GM18517 (cell line): Measurements from ENCODE around the gene DMXL1.
"Not testable (repeated sequence)": the region's sequence is repeated elsewhere in the genome, so short reads cannot be mapped to it uniquely, and the experiment has no call there.

ENCODE experiments used
- ATAC-seq: cut with Tn5 transposase; IDR thresholded peaks from one replicate; pipeline ENCODE4 v1.9.1; 2021; ENCODE audit warnings: mild to moderate bottlenecking, moderate library complexity; ENCODE audit not compliant: unreplicated experiment

Gene DMXL1

DNA sequence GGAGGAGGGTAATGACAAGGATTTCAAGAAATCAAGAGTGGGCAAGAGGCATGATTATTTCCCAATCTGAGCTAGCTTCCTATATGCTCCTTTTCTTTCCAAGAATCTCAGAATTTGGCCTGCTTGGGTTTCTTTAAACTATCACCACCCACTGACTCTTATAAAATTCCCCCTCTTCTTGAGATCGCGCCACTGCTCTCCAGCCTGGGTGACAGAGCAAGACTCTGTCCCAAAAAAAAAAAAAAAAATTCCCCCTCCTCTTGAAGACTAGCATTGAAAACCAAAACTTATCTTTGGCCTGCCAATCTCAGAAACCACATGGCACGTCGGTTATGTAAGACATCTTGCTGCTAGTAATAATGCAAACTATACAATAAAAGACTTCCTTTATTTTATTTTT is 3.4 kb upstream of the DMXL1 start:
- ATAC-seq = no peak

DNA sequence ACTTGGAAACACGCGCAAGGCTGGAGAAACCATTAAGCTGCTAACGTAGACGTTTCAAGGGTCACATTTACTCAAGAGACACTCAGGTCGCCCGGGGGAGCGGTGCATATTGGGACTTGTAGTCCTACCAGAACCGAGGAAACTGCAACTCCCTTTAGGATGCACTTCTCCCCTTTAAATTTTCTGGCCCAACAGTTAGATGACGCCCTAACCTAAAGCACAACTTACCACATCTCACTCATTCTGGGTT is 384 bp upstream of the DMXL1 start:
- ATAC-seq = peak; percentile 58

DNA sequence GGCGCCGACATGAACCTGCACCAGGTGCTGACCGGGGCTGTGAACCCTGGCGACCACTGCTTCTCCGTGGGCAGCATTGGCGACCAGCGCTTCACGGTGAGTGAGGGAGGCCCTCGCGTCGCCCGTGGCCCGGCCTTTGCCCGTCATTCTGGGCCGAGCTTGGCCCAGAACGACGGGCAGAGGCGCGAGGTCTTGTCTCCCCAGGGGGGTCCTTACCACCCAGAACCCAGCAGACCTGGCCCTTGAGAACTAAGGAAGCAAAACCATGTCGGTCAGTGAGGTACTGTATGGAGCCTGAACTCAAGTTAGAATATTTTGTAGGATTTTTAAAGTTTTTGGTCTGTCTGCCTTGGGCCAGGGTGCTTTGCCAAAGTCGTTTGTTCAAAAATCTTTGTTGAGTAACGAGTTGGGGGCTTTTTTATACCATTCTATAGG is 691 bp downstream of the DMXL1 start:
- peak; percentile 8 for ATAC-seq

DNA sequence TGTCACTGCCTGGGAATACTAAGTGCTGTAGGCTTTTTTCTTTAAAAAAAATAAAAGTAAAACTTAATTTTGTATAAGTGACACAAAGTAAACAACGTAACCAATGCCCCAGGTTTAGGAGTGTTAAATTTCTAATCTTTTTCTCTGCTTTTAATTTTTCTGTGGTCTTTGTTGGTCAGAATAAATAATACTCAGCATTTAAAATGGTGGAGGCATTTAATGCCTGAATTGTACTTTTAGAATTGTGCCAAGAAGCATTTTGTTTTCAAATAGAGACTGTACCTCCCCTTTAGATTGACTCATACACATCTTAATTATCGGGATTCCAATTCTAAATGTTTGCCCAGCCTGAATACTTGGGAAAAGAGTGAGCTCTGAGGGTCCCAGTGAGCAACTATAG is 1.6 kb downstream of the DMXL1 start:
- ATAC-seq = no peak

DNA sequence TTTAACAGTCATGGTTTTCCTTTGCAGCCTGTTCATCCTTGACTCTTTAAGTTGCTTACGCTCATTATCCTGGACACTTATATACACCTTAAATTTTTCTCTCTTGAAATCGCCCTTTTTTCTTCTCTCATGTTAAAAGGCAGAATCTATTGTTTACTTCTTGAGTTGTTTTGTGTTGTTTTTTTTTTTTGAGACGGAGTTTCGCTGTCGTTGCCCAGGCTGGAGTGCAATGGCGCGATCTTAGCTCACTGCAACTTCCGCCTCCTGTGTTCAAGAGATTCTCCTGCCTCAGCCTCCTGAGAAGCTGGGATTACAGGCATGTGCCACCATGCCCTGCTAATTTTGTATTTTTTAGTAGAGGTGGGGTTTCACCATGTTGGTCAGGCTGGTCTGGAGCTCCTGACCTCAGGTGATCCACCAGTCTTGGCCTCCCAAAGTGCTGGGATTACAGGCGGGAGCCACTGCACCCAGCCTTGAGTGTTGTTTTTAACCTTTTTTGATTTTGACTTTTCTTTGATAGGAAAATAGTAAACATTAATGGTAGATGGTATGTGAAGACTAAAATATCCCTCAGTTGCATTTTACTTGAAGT is 3.0 kb downstream of the DMXL1 start:
- ATAC-seq = not testable (repeated sequence)

DNA sequence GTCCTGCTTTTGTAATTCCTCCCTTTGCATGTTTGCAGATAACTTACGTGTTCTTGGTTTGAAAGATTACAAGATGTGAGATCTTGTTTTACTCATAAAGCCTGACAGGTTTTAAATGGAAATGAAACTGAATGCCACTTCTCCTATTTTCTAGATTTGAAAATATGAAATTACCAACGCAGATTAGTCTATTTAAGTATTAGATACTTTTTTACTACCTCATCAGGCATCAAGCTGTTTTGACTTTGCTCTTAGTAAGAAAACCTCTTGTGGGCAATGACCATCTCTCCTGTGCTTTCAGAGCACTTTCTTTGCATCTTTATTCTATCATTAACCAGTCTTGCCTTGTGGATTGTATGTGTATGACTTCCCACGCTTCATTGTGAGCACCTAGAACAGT is 3.5 kb downstream of the DMXL1 start:
- ATAC-seq = peak; percentile 31

DNA sequence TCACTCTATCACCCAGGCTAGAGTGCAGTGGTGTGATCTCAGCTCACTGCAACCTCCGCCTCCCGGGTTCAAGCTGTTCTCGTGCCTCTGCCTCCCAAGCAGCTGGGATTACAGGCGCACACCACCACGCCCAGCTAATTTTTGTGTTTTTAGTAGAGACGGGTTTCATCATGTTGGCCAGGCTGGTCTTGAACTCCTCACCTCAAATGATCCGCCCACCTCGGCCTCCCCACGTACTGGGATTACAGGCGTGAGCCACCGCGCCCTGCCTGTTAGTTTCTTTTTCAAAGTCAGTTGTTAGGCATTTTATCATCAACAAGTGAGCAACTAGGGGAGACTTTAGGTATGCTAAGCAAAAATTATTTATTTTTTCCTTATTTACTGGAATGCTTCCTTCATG is 4.4 kb downstream of the DMXL1 start:
- ATAC-seq = not testable (repeated sequence)

DNA sequence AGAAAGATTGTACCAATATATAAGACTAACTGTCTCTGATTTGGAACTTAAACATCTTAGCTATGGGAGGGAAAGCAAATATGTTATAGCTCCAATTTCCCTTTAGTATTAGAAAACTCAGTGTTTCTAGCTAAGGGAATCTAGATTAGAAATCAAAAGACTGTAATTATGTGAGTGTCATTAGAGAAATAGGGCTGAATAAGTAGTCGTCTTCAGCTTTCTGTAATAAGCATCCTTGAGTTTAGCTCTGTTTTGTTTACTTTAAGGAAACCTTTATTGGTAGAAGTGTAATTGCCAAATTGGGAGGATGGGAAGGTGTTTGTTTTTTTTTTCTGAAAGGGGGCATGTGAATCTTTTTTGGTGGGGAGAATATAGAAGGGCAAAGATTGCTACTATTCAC is 5.2 kb downstream of the DMXL1 start:
- no peak for ATAC-seq

DNA sequence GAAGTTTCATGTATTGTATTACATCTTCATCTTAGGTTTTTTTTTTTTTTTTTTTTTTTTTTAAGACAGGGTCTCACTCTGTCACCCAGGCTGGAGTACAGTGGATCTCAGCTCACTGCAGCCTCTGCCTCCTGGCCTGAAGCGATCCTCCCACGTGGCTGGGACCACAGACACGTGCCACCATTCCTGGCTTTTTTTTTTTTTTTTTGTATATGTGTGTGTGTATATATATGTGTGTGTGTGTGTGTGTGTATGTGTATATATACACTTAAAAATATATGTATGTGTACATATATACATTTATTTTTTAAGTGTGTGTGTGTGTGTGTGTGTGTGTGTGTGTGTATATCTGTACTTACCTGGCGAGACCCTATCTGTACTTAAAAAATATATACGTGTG is 6.6 kb downstream of the DMXL1 start:
- no peak for ATAC-seq

DNA sequence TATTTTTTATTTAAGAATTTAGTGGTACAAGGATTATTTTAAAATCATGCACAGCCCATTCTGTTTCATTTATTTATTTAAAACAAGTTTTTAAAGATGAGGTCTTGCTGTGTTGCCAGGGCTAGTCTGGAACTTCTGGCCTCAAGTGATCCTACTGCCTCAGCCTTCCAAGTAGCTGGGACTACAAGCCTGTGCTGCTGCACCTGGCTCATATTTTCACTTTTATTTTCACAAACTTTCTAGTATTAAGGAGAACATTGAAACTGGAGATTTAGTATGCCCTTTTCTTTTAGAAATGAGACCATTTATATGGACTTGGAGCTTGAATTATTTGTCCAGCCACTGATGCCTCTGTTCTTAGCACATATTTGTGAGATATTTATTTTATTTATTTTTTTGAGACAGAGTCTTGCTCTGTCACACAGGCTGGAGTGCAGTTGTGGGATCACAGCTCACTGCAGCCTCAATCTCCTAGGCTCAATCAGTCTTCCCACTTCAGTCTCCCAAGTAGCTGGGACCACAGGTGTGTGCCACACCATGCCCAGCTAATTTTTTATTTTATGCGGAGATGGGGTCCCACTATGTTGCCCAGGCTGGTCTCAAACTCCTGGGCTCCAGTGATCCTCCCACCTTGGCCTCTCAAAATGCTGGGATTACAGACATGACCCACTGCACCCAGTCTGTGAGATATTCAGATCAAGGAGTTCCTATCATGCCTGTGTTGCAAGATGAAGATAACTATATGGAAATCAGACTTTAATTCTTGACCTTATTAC is 7.4 kb downstream of the DMXL1 start:
- peak; percentile 34 for ATAC-seq

DNA sequence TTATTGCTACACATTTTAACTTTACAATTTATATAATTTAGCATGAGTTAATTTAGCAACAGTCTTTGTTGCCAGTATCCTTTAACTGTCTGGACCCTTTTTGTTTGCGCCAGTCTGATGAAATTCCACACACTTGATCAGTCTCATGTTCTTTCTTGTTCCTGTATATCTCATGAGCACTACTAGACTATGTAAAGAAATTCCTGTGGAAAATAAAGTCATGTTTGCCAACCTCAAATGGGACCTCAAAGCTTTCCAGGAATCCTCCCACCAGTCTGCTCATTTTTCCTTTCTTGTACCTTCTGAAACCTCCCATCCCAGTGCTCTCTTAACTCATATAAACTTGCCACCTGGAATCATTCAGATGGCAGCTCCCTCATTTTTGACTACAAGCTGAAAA is 8.0 kb downstream of the DMXL1 start:
- no peak for ATAC-seq

DNA sequence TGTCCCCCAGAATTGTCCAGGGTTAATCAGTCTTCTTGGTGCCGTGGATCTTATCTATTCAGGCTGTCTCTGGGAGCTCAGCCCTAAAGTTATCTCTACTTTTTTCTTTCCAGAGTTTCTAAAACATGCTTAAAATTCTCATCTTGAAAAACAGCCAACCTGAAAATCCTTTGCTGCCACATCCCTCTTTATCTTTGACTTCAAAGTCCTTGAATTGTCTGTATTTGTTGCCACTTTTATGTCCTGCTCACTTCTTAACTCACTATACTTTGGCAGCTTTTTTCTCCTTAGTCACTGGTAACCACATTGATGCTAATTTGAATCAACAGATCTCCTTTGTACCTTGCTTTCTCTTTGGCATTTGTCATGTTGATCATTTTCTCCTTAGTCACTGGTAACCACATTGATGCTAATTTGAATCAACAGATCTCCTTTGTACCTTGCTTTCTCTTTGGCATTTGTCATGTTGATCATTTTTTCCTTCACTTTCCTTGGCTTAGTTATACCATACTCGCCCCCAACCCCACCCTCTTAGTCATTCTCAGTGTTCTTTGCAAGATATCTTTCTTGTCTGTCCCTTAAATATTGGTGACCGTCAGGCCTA is 8.5 kb downstream of the DMXL1 start:
- peak; percentile 40 for ATAC-seq

DNA sequence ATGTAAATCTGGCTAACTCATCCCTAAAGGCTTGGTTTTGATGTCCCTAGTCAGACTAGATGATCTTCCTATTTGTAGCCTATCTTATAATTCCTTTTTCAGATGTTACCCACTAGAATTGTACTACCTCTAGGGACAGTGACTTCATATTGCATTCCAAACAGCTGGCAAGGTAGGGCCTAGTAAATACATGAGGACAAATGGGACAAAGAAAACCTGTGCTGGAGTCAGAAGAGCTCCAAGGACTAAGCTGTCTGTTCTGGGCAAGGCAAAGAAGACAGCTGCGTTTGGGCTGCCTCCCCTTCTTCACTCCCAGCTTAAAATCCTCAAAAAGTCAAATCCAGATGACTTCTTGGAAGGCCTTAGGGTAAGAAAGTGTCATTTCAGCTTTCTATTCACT is 10.0 kb downstream of the DMXL1 start:
- no peak for ATAC-seq

DNA sequence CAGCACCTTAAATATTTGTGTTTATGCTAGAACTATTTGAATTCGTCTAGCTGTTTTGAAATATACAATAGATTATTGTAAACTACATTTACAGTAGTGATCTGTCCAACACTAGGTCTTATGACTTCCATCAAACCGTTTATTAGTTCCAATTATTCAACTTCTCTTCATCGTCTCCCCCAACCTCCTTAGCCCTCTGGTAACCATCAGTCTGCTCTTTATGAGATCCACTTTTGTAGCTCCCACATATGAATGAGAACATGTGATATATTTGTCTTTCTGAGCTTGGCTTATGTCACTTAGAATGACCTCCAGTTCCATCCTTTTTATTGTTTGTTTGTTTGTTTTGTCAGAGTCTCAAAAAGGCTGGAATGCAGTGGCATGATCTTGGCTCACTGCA is 11.8 kb downstream of the DMXL1 start:
- ATAC-seq = no peak

DNA sequence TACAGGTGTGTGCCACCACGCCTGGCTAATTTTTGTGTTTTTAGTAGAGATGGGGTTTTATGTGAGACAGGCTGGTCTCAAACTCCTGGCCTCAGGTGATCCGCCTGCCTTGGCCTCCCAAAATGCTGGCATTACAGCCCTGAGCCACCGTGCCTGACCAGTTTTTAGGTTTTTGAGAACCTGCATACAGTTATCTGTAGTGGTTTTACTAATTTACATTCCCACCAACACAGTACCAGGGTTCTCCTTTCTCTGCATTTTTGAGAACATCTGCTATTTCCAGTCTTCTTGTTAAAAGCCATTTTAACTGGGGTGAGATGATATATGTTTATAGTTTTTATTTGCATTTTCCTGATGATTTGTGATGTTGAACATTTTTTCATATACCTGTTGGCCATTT is 12.8 kb downstream of the DMXL1 start:
- ATAC-seq = no peak

DNA sequence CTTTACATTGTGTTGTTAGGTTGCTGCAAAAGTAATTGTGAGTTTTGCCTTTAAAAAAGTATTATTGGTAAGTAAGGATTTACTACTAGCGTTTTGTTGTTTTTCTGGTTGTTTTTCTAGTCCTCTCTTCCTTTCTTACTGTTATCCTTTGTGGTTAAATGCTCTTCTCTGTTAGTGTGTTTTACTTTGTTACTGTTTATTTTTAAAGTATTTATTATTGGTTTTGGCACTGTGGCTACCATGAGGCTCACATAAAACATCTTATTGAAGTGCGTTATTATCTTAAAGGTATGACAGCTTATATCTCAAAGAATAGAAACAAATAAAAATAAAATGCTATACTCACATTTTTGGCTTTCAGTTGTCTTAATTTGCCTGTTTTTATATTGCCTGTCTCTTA is 17.6 kb downstream of the DMXL1 start:
- ATAC-seq = no peak

DNA sequence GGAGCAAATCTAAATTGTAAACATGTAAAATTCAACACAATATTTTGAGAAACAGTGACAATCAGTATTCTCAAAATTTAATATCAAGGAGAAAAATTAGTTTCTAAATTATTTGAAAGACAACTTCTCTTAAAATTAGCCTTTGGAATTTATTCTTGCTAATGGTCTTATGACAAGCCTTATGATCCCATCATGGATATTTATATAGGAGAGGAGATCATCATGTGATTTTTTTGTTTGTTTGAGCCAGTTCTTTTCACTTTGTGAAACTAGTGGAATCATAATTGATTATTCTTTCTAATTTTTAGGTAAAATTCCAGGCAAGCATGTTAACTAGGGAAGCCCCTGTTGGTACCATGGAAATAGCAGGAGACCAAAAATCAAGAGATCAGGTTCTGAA is 24.7 kb downstream of the DMXL1 start:
- ATAC-seq = no peak

DNA sequence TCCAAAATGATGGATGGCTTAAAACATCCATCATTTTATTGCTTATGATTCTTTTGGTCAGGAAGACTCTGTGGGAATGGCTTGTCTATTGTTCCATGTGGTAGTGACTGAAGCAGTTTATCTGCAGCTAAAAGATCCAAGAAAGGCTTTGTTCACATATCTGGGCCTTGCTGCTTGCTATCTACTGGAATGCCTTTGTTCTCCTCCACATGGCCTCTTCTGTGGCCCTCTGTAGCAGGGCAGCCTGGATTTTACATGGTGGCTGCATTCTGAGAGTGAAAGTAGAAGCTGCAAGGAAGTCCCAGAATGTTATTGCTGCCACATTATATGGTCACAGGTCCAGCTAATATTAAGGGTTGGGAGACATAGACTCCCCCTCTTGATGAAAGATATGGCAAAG is 35.1 kb downstream of the DMXL1 start:
- ATAC-seq = no peak

DNA sequence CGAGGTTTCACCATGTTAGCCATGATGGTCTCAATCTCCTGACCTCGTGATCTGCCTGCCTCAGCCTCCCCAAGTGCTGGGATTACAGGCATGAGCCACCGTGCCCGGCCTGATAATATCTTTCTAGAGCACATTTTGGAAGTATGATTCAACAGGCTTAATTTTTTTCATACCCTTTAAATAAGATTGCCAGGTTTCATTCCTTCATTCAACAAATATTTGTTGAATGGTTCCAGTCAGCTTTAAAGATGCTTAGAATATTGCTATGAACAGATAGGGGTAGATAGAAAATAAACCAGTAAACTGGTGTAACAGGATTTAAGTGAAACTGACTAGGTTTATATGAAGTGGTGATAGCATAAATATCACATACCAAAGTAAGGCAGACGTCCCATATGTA is 41.3 kb downstream of the DMXL1 start:
- no peak for ATAC-seq

DNA sequence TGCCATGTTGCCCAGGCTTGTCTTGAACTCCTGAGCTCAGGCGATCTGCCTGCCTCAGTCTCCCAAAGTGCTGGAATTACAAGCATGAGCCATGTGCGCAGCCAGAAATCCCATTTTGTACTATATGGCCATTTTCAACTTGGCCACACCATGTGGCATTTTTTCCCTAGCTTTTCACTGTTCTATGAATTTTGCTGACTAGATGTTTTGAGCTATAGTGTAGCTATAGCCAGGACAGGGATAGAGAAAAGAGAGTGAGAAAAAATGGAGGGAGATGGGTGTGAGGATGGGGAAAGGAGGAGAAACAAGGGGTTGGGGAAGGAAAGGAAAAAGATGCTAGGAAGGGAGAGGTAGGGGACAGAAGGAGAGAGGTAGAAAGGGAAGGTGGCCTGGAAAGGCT is 46.4 kb downstream of the DMXL1 start:
- no peak for ATAC-seq

DNA sequence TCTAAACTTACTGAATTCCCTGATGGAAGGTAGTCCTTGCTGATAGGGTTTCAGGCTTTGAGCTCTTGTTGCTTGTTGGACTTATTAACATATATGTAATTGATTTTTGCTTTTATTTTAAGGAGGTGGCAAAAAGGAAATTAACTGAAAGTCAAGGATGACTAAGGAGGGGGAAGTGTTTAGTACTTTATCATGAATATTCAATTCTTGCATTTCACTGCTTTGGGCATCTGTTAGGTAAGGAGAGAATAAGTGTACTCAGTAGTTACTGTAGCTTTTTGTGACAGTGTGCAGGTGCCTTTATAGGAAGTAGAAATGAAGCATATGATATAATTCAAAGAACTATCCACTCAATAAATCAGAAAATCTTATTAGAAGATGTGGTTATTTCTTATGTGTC is 47.1 kb downstream of the DMXL1 start:
- ATAC-seq = no peak

DNA sequence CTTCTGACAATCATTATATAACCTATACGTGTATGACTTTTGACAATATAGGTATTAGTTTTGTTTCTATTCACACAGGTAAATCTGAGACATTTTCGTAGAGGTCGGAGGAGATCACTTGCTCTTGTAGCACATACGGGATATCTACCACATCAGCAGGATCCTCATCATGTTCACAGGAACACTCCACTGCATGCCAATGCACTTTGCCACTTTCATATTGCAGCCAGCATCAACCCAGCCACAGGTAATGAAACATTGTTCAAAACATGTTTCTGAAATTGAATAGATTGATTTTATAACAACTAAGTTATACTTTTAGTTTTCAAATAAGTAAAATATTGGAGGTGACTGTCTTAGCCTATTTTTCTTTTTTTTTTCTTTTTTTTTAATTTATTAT is 50.0 kb downstream of the DMXL1 start:
- ATAC-seq = no peak

DNA sequence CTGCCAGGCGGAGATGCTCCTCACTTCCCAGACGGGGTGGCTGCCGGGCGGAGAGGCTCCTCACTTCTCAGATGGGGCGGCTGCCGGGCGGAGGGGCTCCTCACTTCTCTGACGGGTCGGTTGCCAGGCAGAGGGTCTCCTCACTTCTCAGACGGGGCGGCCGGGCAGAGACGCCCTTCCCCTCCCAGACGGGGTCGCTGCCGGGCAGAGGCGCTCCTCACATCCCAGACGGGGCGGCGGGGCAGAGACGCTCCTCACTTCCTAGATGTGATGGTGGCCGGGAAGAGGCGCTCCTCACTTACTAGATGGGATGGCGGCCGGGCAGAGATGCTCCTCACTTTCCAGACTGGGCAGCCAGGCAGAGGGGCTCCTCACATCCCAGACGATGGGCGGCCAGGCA is 51.6 kb downstream of the DMXL1 start:
- not testable (repeated sequence) for ATAC-seq
